Activated gamma-delta T cell treated with Interleukin-2 at 50 U/mL for 16 hours (primary cell): ENCODE measurements around the gene TMEM253.
A peak's percentile ranks its signal among the peaks of the same experiment; 100 is the strongest.

ENCODE experiments used
- DNase-seq: peaks from one replicate; pipeline ENCODE4 v3.0.0-alpha.2; 2020

TMEM253 gene

GRCh38 chr14:21071225-21072030 lies 29.4 kb upstream of the TMEM253 start:
- peak; percentile 41 for DNase-seq

- no peak for DNase-seq
These were observed 28.8 kb upstream of the TMEM253 start for GRCh38 chr14:21072031-21072473.

- DNase-seq = no peak
These were observed 28.0 kb upstream of the TMEM253 start for GRCh38 chr14:21072781-21073339.

- no peak for DNase-seq
These were observed 26.9 kb upstream of the TMEM253 start for GRCh38 chr14:21073921-21074320.

GRCh38 chr14:21074398-21075272 lies 26.2 kb upstream of the TMEM253 start:
- no peak for DNase-seq

GRCh38 chr14:21075719-21076437 lies 25.0 kb upstream of the TMEM253 start:
- no peak for DNase-seq

GRCh38 chr14:21077672-21078071 lies 23.2 kb upstream of the TMEM253 start:
- no peak for DNase-seq

- no peak for DNase-seq
These were observed 22.6 kb upstream of the TMEM253 start for GRCh38 chr14:21078287-21078686.

- no peak for DNase-seq
These were observed 22.1 kb upstream of the TMEM253 start for GRCh38 chr14:21078726-21079125.

- DNase-seq = no peak
These were observed 19.2 kb upstream of the TMEM253 start for GRCh38 chr14:21081521-21082142.

GRCh38 chr14:21083565-21084325 lies 17.1 kb upstream of the TMEM253 start:
- DNase-seq = no peak

- no peak for DNase-seq
These were observed 16.5 kb upstream of the TMEM253 start for GRCh38 chr14:21084396-21084795.

GRCh38 chr14:21084998-21085853 lies 15.6 kb upstream of the TMEM253 start:
- no peak for DNase-seq

- no peak for DNase-seq
These were observed 14.0 kb upstream of the TMEM253 start for GRCh38 chr14:21086908-21087293.

GRCh38 chr14:21087294-21088091 lies 13.4 kb upstream of the TMEM253 start:
- DNase-seq = peak; percentile 55

- DNase-seq = no peak
These were observed 12.2 kb upstream of the TMEM253 start for GRCh38 chr14:21088687-21089086.

GRCh38 chr14:21089271-21089670 lies 11.6 kb upstream of the TMEM253 start:
- DNase-seq = no peak

- DNase-seq = no peak
These were observed 11.0 kb upstream of the TMEM253 start for GRCh38 chr14:21089877-21090193.

GRCh38 chr14:21090194-21090939 lies 10.5 kb upstream of the TMEM253 start:
- DNase-seq = no peak
